ENCODE results near the gene IGHMBP2.
A peak's percentile ranks its signal among the peaks of the same experiment; 100 is the strongest.

IGHMBP2 gene

GRCh38 chr11:68924073-68924925 lies 20.6 kb downstream of the IGHMBP2 start:
- peaks cover 18 to 53% (median 40%) of the 10 kb centered on the region in 5 donors for H3K36me3 ChIP-seq (ENCODE audit: control insufficient read depth in 5 of 5, insufficient read depth in 5 of 5, low read length in 5 of 5)
- no peaks in the 10 kb centered on the region for H3K27me3 ChIP-seq (ENCODE audit: control insufficient read depth in 5 of 5, insufficient read depth in 4 of 5, low read length in 5 of 5)
- peak overlapping the region in 1 of 5 donors; percentile 26 for H3K9ac ChIP-seq (ENCODE audit: low read length in 5 of 5)
- no peak overlapping the region for H3K27ac ChIP-seq (ENCODE audit: low read depth, low read length)
- H3K9me3 ChIP-seq (ENCODE audit: control insufficient read depth in 5 of 5, low read length in 5 of 5): peaks cover 0 to 17% (median 14%) of the 10 kb centered on the region in 5 donors
- peaks cover 8 to 37% (median 25%) of the 10 kb centered on the region in 5 donors for H3K4me1 ChIP-seq (ENCODE audit: control insufficient read depth in 5 of 5, insufficient read depth in 5 of 5, low read length in 5 of 5)
- peak overlapping the region in 1 of 5 donors; percentile 13 for H3K4me3 ChIP-seq (ENCODE audit: low read depth in 1 of 5, low read length in 5 of 5)

GRCh38 chr11:68925611-68926010 lies 21.9 kb downstream of the IGHMBP2 start:
- Histone ChIP-seq H3K4me3 (ENCODE audit: low read depth in 1 of 5, low read length in 5 of 5) (peak overlapping the region in 1 of 5 donors; percentile 35), H3K4me1 (ENCODE audit: control insufficient read depth in 5 of 5, insufficient read depth in 5 of 5, low read length in 5 of 5) (peaks cover 8 to 37% (median 25%) of the 10 kb centered on the region in 5 donors), H3K9ac (ENCODE audit: low read length in 5 of 5) (no peak overlapping the region), H3K36me3 (ENCODE audit: control insufficient read depth in 5 of 5, insufficient read depth in 5 of 5, low read length in 5 of 5) (peaks cover 11 to 53% (median 47%) of the 10 kb centered on the region in 5 donors), H3K27me3 (ENCODE audit: control insufficient read depth in 5 of 5, insufficient read depth in 4 of 5, low read length in 5 of 5) (no peaks in the 10 kb centered on the region), H3K27ac (ENCODE audit: low read depth, low read length) (no peak overlapping the region), H3K9me3 (ENCODE audit: control insufficient read depth in 5 of 5, low read length in 5 of 5) (peaks cover 0 to 17% (median 14%) of the 10 kb centered on the region in 5 donors)

GRCh38 chr11:68927280-68928135 lies 23.8 kb downstream of the IGHMBP2 start:
- Histone ChIP-seq H3K9ac (ENCODE audit: low read length in 5 of 5) (no peak overlapping the region), H3K4me1 (ENCODE audit: control insufficient read depth in 5 of 5, insufficient read depth in 5 of 5, low read length in 5 of 5) (peaks cover 8 to 37% (median 25%) of the 10 kb centered on the region in 5 donors), H3K4me3 (ENCODE audit: low read depth in 1 of 5, low read length in 5 of 5) (no peak overlapping the region), H3K9me3 (ENCODE audit: control insufficient read depth in 5 of 5, low read length in 5 of 5) (peaks cover 0 to 17% (median 14%) of the 10 kb centered on the region in 5 donors), H3K27ac (ENCODE audit: low read depth, low read length) (no peak overlapping the region), H3K36me3 (ENCODE audit: control insufficient read depth in 5 of 5, insufficient read depth in 5 of 5, low read length in 5 of 5) (peaks cover 4 to 52% (median 49%) of the 10 kb centered on the region in 5 donors), H3K27me3 (ENCODE audit: control insufficient read depth in 5 of 5, insufficient read depth in 4 of 5, low read length in 5 of 5) (no peaks in the 10 kb centered on the region)

GRCh38 chr11:68928136-68928880 lies 24.6 kb downstream of the IGHMBP2 start:
- no peak overlapping the region for H3K4me3 ChIP-seq (ENCODE audit: low read depth in 1 of 5, low read length in 5 of 5)
- no peaks in the 10 kb centered on the region for H3K27me3 ChIP-seq (ENCODE audit: control insufficient read depth in 5 of 5, insufficient read depth in 4 of 5, low read length in 5 of 5)
- peaks cover 8 to 37% (median 25%) of the 10 kb centered on the region in 5 donors for H3K4me1 ChIP-seq (ENCODE audit: control insufficient read depth in 5 of 5, insufficient read depth in 5 of 5, low read length in 5 of 5)
- no peak overlapping the region for H3K27ac ChIP-seq (ENCODE audit: low read depth, low read length)
- H3K36me3 ChIP-seq (ENCODE audit: control insufficient read depth in 5 of 5, insufficient read depth in 5 of 5, low read length in 5 of 5): peaks cover 0 to 59% (median 52%) of the 10 kb centered on the region in 5 donors
- peaks cover 0 to 17% (median 14%) of the 10 kb centered on the region in 5 donors for H3K9me3 ChIP-seq (ENCODE audit: control insufficient read depth in 5 of 5, low read length in 5 of 5)
- no peak overlapping the region for H3K9ac ChIP-seq (ENCODE audit: low read length in 5 of 5)

- Histone ChIP-seq H3K4me1 (ENCODE audit: control insufficient read depth in 5 of 5, insufficient read depth in 5 of 5, low read length in 5 of 5) (peaks cover 5 to 28% (median 17%) of the 10 kb centered on the region in 5 donors), H3K4me3 (ENCODE audit: low read depth in 1 of 5, low read length in 5 of 5) (no peak overlapping the region), H3K27ac (ENCODE audit: low read depth, low read length) (no peak overlapping the region), H3K9me3 (ENCODE audit: control insufficient read depth in 5 of 5, low read length in 5 of 5) (peaks cover 0 to 17% (median 14%) of the 10 kb centered on the region in 5 donors), H3K9ac (ENCODE audit: low read length in 5 of 5) (no peak overlapping the region), H3K36me3 (ENCODE audit: control insufficient read depth in 5 of 5, insufficient read depth in 5 of 5, low read length in 5 of 5) (peaks cover 0 to 60% (median 52%) of the 10 kb centered on the region in 5 donors), H3K27me3 (ENCODE audit: control insufficient read depth in 5 of 5, insufficient read depth in 4 of 5, low read length in 5 of 5) (no peaks in the 10 kb centered on the region)
Observed at GRCh38 chr11:68929135-68929534, 25.4 kb downstream of the IGHMBP2 start.

GRCh38 chr11:68929706-68930570 lies 26.2 kb downstream of the IGHMBP2 start:
- peaks cover 0 to 14% (median 8%) of the 10 kb centered on the region in 5 donors for H3K9me3 ChIP-seq (ENCODE audit: control insufficient read depth in 5 of 5, low read length in 5 of 5)
- no peak overlapping the region for H3K9ac ChIP-seq (ENCODE audit: low read length in 5 of 5)
- H3K4me3 ChIP-seq (ENCODE audit: low read depth in 1 of 5, low read length in 5 of 5): no peak overlapping the region
- no peak overlapping the region for H3K27ac ChIP-seq (ENCODE audit: low read depth, low read length)
- no peaks in the 10 kb centered on the region for H3K27me3 ChIP-seq (ENCODE audit: control insufficient read depth in 5 of 5, insufficient read depth in 4 of 5, low read length in 5 of 5)
- peaks cover 0 to 60% (median 52%) of the 10 kb centered on the region in 5 donors for H3K36me3 ChIP-seq (ENCODE audit: control insufficient read depth in 5 of 5, insufficient read depth in 5 of 5, low read length in 5 of 5)
- peaks cover 0 to 23% (median 11%) of the 10 kb centered on the region in 5 donors for H3K4me1 ChIP-seq (ENCODE audit: control insufficient read depth in 5 of 5, insufficient read depth in 5 of 5, low read length in 5 of 5)

- peaks cover 0 to 73% (median 64%) of the 10 kb centered on the region in 5 donors for H3K36me3 ChIP-seq (ENCODE audit: control insufficient read depth in 5 of 5, insufficient read depth in 5 of 5, low read length in 5 of 5)
- no peak overlapping the region for H3K27ac ChIP-seq (ENCODE audit: low read depth, low read length)
- peaks cover 0 to 23% (median 11%) of the 10 kb centered on the region in 5 donors for H3K4me1 ChIP-seq (ENCODE audit: control insufficient read depth in 5 of 5, insufficient read depth in 5 of 5, low read length in 5 of 5)
- H3K27me3 ChIP-seq (ENCODE audit: control insufficient read depth in 5 of 5, insufficient read depth in 4 of 5, low read length in 5 of 5): no peaks in the 10 kb centered on the region
- H3K9ac ChIP-seq (ENCODE audit: low read length in 5 of 5): no peak overlapping the region
- H3K4me3 ChIP-seq (ENCODE audit: low read depth in 1 of 5, low read length in 5 of 5): no peak overlapping the region
- peaks cover 0 to 2% (median 0%) of the 10 kb centered on the region in 5 donors for H3K9me3 ChIP-seq (ENCODE audit: control insufficient read depth in 5 of 5, low read length in 5 of 5)
Observed at GRCh38 chr11:68930991-68931855, 27.5 kb downstream of the IGHMBP2 start.

GRCh38 chr11:68931911-68932310 lies 28.2 kb downstream of the IGHMBP2 start:
- Histone ChIP-seq H3K27ac (ENCODE audit: low read depth, low read length) (no peak overlapping the region), H3K27me3 (ENCODE audit: control insufficient read depth in 5 of 5, insufficient read depth in 4 of 5, low read length in 5 of 5) (no peaks in the 10 kb centered on the region), H3K9me3 (ENCODE audit: control insufficient read depth in 5 of 5, low read length in 5 of 5) (no peaks in the 10 kb centered on the region), H3K4me1 (ENCODE audit: control insufficient read depth in 5 of 5, insufficient read depth in 5 of 5, low read length in 5 of 5) (peaks cover 0 to 23% (median 11%) of the 10 kb centered on the region in 5 donors), H3K36me3 (ENCODE audit: control insufficient read depth in 5 of 5, insufficient read depth in 5 of 5, low read length in 5 of 5) (peaks cover 0 to 80% (median 71%) of the 10 kb centered on the region in 5 donors), H3K4me3 (ENCODE audit: low read depth in 1 of 5, low read length in 5 of 5) (no peak overlapping the region), H3K9ac (ENCODE audit: low read length in 5 of 5) (no peak overlapping the region)
